Suprapubic skin (tissue), 4 donors: ENCODE results near the gene RAB40C. TPM values are rescaled to one million over a fixed set of nuclear protein-coding genes. Genes with fewer than 3 reads are reported as not detected.

Experiments
- DNase-seq, 2 donors: peaks; one replicate each; pipeline ENCODE4 v3.0.0-alpha.2; 2019; ENCODE audit warnings: low spot score in 2 of 2
- H3K27ac ChIP-seq: fragments of 200-600 bp; sonication (generic); one replicate; pipeline ENCODE4 v1.5.1; 2019
- H3K27me3 ChIP-seq: fragments of 200-600 bp; sonication (generic); one replicate; pipeline ENCODE4 v1.5.1; 2019
- H3K36me3 ChIP-seq: fragments of 200-600 bp; sonication (generic); one replicate; pipeline ENCODE4 v1.5.1; 2019
- H3K4me1 ChIP-seq: fragments of 200-600 bp; sonication (generic); one replicate; pipeline ENCODE4 v1.5.1; 2019
- H3K4me3 ChIP-seq: fragments of 200-600 bp; sonication (generic); one replicate; pipeline ENCODE4 v1.5.1; 2019; ENCODE audit warnings: mild to moderate bottlenecking
- H3K9me3 ChIP-seq: fragments of 200-600 bp; sonication (generic); one replicate; pipeline ENCODE4 v1.5.1; 2019
- CTCF ChIP-seq, 2 donors: fragments of 200-600 bp in 1 of 2; fragments of 450-650 bp in 1 of 2; sonication (generic) in 1 of 2; IDR thresholded peaks; one replicate each; pipeline ENCODE4 v1.5.1; 2016 to 2019; ENCODE audit warnings: antibody characterized with exemption in 2 of 2, mild to moderate bottlenecking in 1 of 2, moderate library complexity in 1 of 2
- EP300 ChIP-seq: sonication (generic); formaldehyde crosslinking; IDR thresholded peaks from one replicate; pipeline ENCODE4 v1.6.1; 2017; ENCODE audit warnings: antibody characterized with exemption
- POLR2A ChIP-seq, 2 donors: fragments of 450-650 bp; IDR thresholded peaks; one replicate each; pipeline ENCODE4 v1.6.1; 2017; ENCODE audit warnings: antibody characterized with exemption in 2 of 2, mild to moderate bottlenecking in 2 of 2, moderate library complexity in 2 of 2
- POLR2AphosphoS5 ChIP-seq, 3 donors: sonication (generic); formaldehyde crosslinking; IDR thresholded peaks; one replicate each; pipeline ENCODE4 v1.6.1; 2017; ENCODE audit warnings: antibody characterized with exemption in 3 of 3
- WGBS: methylation state at CpG from one replicate; pipeline ENCODE4 v1.1.5; 2018; 5-methylcytosine and 5-hydroxymethylcytosine counted together
- total RNA-seq, 4 donors: library from RNA; depleted of rRNA; stranded (reverse); fragments of >200 nt; gene quantifications; one replicate each; pipeline ENCODE4 v1.1.0, GENCODE V29; 2016

RAB40C gene
- total RNA-seq, 4 donors from 2014 or later: 77.8 to 116 (median 110) TPM

GRCh38 chr16:674968-675883 is 85.4 kb downstream of the RAB40C start, which contains the start of gene RHBDL1:
TSS of gene RHBDL1 (plus strand) at chr16:675671. CDS start at chr16:675791, 120 bp downstream.
- Histone ChIP-seq H3K4me1 (peaks cover 54% of the 10 kb centered on the region), H3K4me3 (peak within 1 kb of the TSS; percentile 38), H3K27ac (no peak within 1 kb of the TSS), H3K9me3 (no peaks in the 10 kb centered on the region), H3K27me3 (peaks cover 4% of the 10 kb centered on the region), H3K36me3 (peaks cover 37% of the 10 kb centered on the region)
- TF ChIP-seq POLR2AphosphoS5 (IDR thresholded peaks at IDR 0.05): no peak
- no peak for TF ChIP-seq CTCF (IDR thresholded peaks at IDR 0.05)
- TF ChIP-seq EP300: no peak
- no peak for TF ChIP-seq POLR2A (IDR thresholded peaks at IDR 0.05)
- DNase-seq: no peak
- WGBS: 0% methylated on average over 3 of the region's 73 CpGs

GRCh38 chr16:675884-676564 is 86.2 kb downstream of the RAB40C start:
- H3K36me3 ChIP-seq: peaks cover 29% of the 10 kb centered on the region
- TF ChIP-seq EP300 (no peak), POLR2A (IDR thresholded peaks at IDR 0.05) (no peak), CTCF (IDR thresholded peaks at IDR 0.05) (no peak), POLR2AphosphoS5 (IDR thresholded peaks at IDR 0.05) (no peak)
- H3K9me3 ChIP-seq: no peaks in the 10 kb centered on the region
- peaks cover 4% of the 10 kb centered on the region for H3K27me3 ChIP-seq
- peak overlapping the region; percentile 38 for H3K4me3 ChIP-seq
- H3K4me1 ChIP-seq: peaks cover 58% of the 10 kb centered on the region
- WGBS: 7% methylated on average over 14 of the region's 25 CpGs
- no peak for DNase-seq
- H3K27ac ChIP-seq: no peak overlapping the region

GRCh38 chr16:676565-676902 is 86.7 kb downstream of the RAB40C start:
- Histone ChIP-seq H3K36me3 (peaks cover 24% of the 10 kb centered on the region), H3K9me3 (no peaks in the 10 kb centered on the region), H3K4me1 (peaks cover 63% of the 10 kb centered on the region), H3K27ac (no peak overlapping the region), H3K4me3 (no peak overlapping the region), H3K27me3 (peaks cover 4% of the 10 kb centered on the region)
- no peak for DNase-seq
- WGBS: 79% methylated on average over 9 of the region's 21 CpGs
- TF ChIP-seq CTCF (IDR thresholded peaks at IDR 0.05): no peak
- TF ChIP-seq POLR2AphosphoS5 (IDR thresholded peaks at IDR 0.05): no peak
- no peak for TF ChIP-seq EP300
- no peak for TF ChIP-seq POLR2A (IDR thresholded peaks at IDR 0.05)

- H3K27ac ChIP-seq: no peak overlapping the region
- no peaks in the 10 kb centered on the region for H3K9me3 ChIP-seq
- WGBS: no CpG with 5 or more reads among the region's 23 CpGs
- H3K4me3 ChIP-seq: no peak overlapping the region
- peaks cover 67% of the 10 kb centered on the region for H3K4me1 ChIP-seq
- H3K36me3 ChIP-seq: peaks cover 24% of the 10 kb centered on the region
- H3K27me3 ChIP-seq: peaks cover 4% of the 10 kb centered on the region
- no peak for TF ChIP-seq CTCF (IDR thresholded peaks at IDR 0.05)
- TF ChIP-seq POLR2A (IDR thresholded peaks at IDR 0.05): no peak
- TF ChIP-seq EP300: no peak
- TF ChIP-seq POLR2AphosphoS5 (IDR thresholded peaks at IDR 0.05): peak in 2 of 3 donors; percentile 15 to 61
- no peak for DNase-seq
These were observed 87.0 kb downstream of the RAB40C start for GRCh38 chr16:676913-677312.
